PC-3 (cell line): Measurements from ENCODE around the gene OSBPL1A.

Experiments used
- EZH2 ChIP-seq: fragments of 300-600 bp; sonication (generic); IDR thresholded peaks from one replicate; pipeline ENCODE4 v1.6.1; 2017; ENCODE audit warnings: antibody characterized with exemption, mild to moderate bottlenecking, low read length; ENCODE audit not compliant: unreplicated experiment
- EZH2phosphoT487 ChIP-seq: fragments of 300-600 bp; sonication (generic); IDR thresholded peaks from 2 replicates; pipeline ENCODE4 v1.6.1; 2018; ENCODE audit warnings: mild to moderate bottlenecking, antibody characterized with exemption, low read length, borderline replicate concordance
- TF ChIP-seq, protein P1 (sequence below): fragments of 300-600 bp; sonication (generic); conservative IDR thresholded peaks from 2 replicates; pipeline ENCODE4 v1.5.1; 2017; ENCODE audit warnings: antibody characterized with exemption, low read depth, mild to moderate bottlenecking, low read length

DNA sequence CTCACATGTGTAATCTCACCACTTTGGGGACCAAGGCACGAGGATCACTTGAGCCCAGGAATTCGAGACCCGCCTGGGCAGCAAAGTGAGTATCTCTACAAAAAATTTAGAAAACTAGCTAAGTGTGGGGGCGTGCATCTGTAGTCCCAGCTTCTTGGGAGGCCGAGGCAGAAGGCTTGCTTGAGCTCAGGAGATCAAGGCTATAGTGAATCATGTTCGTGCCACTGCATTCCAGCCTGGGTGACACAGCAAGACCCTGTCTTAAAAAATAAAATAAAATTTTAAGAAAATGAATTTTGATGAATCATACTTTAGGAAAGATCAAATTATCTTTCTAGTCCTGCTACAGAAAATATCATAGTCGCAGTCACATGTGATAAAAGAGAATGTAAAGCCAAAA is 211.8 kb downstream of the OSBPL1A start:
- no peak for TF ChIP-seq EZH2
- TF ChIP-seq EZH2phosphoT487: no peak
- TF ChIP-seq, protein P1, sequence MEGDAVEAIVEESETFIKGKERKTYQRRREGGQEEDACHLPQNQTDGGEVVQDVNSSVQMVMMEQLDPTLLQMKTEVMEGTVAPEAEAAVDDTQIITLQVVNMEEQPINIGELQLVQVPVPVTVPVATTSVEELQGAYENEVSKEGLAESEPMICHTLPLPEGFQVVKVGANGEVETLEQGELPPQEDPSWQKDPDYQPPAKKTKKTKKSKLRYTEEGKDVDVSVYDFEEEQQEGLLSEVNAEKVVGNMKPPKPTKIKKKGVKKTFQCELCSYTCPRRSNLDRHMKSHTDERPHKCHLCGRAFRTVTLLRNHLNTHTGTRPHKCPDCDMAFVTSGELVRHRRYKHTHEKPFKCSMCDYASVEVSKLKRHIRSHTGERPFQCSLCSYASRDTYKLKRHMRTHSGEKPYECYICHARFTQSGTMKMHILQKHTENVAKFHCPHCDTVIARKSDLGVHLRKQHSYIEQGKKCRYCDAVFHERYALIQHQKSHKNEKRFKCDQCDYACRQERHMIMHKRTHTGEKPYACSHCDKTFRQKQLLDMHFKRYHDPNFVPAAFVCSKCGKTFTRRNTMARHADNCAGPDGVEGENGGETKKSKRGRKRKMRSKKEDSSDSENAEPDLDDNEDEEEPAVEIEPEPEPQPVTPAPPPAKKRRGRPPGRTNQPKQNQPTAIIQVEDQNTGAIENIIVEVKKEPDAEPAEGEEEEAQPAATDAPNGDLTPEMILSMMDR: no peak
